Retinal pigment epithelial cell (primary cell): ENCODE measurements around the gene MEP1A.
"Not testable (repeated sequence)": the region's sequence is repeated elsewhere in the genome, so short reads cannot be mapped to it uniquely, and the experiment has no call there.

Source experiments
- DNase-seq: peaks from one replicate; pipeline ENCODE4 v3.0.0-alpha.2; 2010; ENCODE audit warnings: low read depth
- H3K4me3 ChIP-seq: 2 replicates; pipeline ENCODE4 v1.5.1; 2011; ENCODE audit warnings: mild to moderate bottlenecking, low read length, control low read depth, moderate library complexity
- TF ChIP-seq, protein P1 (sequence below): conservative IDR thresholded peaks from 2 replicates; pipeline ENCODE4 v1.5.1; 2011; ENCODE audit warnings: low read depth, low read length, control low read depth, inconsistent platforms

The MEP1A gene

DNA sequence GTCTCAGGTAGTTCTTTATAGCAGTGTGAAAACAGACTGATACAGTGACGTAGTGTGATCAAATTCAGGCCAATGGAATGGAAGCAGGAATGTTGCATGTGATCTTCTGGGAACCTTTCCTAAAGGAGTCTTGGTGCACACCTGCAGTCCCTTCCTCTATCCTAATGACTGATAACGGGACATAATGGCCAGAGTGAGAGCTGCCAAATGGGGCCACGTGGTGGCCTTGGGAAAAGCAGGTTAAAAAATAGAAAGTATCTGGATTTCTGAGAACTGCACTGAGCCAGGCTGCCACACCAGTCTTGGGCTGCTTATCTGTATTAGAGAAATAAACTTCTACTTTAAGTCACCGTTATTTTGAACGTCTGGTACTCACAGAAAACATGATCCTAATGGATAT is 51.9 kb downstream of the MEP1A start:
- no peak for DNase-seq
- TF ChIP-seq, protein P1, sequence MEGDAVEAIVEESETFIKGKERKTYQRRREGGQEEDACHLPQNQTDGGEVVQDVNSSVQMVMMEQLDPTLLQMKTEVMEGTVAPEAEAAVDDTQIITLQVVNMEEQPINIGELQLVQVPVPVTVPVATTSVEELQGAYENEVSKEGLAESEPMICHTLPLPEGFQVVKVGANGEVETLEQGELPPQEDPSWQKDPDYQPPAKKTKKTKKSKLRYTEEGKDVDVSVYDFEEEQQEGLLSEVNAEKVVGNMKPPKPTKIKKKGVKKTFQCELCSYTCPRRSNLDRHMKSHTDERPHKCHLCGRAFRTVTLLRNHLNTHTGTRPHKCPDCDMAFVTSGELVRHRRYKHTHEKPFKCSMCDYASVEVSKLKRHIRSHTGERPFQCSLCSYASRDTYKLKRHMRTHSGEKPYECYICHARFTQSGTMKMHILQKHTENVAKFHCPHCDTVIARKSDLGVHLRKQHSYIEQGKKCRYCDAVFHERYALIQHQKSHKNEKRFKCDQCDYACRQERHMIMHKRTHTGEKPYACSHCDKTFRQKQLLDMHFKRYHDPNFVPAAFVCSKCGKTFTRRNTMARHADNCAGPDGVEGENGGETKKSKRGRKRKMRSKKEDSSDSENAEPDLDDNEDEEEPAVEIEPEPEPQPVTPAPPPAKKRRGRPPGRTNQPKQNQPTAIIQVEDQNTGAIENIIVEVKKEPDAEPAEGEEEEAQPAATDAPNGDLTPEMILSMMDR, result no peak
- no peak overlapping the region for H3K4me3 ChIP-seq

DNA sequence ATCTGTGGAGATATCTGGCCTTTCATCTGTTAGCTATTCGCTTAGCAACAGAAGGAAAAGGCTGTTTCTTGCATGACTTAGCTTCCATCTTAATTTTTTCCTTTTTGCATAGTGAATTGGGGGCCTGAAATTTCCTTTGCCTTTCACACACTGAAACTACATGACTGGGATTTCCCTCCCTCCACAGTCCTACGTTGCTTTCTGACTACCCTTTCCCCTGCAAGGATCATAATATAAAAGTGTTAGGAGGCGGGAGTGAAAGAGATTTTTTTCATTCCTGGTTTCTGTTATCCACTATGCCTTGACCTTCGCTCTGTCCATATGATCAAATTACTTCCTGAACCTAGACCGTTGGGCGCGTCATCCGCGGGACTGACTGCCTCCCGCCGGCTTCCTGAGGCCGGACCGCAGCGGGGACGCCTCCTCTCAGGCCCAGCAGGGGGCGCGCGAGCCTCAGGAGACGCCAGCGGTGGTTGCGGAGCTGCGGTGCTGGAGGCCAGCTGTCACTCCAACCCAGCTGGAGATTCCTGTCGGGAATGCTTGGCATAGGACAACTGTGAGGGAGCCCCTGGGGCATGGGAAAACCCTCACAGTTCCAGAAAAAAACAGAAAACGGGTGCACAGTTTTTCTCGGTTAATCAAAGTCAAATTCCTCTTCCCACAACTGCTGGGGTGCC is 55.6 kb downstream of the MEP1A start:
- no peak overlapping the region for H3K4me3 ChIP-seq
- peak; percentile 12 for DNase-seq
- TF ChIP-seq, protein P1, result peak; percentile 87

DNA sequence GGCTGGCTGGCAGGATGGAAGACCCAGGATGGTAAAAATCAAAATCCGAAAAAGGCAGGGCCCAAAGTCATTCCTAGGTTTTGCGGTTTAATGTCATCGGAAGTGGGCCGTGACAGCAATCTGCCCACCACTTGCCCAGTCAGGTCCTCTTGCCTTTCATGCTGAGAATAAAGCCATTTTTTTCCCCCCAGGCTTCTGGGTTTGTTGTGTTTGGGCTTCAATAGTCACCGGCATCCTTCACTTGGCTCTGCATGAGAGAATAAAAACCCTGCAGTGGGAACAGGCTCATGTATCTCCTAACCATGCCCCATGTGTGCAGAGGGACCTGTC is 56.1 kb downstream of the MEP1A start:
- H3K4me3 ChIP-seq, result no peak overlapping the region
- TF ChIP-seq, protein P1, result no peak
- DNase-seq, result no peak

DNA sequence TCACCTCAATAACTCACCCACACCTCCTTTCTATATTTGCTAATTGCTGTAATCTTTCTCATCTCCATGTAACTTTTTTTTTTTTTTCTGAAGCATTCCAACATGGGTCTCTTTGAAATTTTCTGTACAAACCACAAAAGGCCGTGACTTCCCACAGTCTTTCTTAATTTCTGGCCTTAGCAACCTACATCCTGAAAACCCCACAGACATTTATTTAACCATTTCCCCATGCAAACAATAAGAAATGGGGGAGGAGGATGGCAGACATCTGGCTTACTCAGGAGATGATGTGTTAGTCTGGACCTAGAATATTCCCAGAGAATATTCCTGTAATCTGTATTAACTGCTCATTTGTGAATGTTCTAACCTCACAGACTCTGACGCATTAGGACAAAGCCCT is 57.6 kb downstream of the MEP1A start:
- DNase-seq, result no peak
- TF ChIP-seq, protein P1, result no peak

DNA sequence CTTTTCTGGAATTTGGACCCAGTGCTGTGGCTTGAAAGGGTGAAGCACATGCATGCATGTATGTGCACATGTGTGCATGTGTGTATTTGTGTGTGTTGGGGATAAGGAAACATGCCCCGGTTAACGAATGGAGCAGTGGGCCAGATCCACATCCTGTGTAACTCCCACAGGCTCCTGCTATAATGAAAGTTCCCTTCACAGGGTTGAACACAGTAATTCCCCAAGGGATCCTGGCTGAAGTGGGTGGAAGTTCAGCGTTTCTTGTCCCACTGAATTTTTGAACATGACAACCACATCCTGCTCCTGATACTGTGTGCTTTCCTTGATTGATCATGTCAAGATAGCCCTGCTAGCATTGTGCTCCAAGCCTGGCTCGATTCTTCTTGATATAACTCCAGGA is 58.4 kb downstream of the MEP1A start:
- not testable (repeated sequence) for DNase-seq

More for the DNA sequence above, 57.6 kb downstream of the MEP1A start:
- H3K4me3 ChIP-seq, result no peak overlapping the region

DNA sequence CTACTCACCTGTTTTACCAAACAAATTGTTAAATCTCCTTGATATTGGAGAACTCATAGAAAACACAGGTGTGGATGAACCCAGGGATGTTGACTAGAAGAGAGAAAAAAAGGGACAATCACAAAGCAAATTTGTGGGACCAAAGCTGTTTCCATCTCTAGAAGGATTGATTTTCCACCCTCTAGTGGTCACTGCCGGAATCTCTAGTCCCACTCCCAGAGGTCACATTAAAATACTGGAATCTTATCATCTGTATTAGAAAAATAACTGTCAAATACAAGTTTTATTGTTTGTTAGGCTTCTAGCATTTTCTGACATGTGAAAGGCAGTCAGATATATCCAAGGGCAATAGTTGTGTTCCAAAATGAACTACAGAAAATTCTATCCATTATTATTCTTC is 62.8 kb downstream of the MEP1A start:
- not testable (repeated sequence) for DNase-seq, H3K4me3 ChIP-seq
- TF ChIP-seq, protein P1, result peak; percentile 75

More for the DNA sequence above, 58.4 kb downstream of the MEP1A start:
- not testable (repeated sequence) for H3K4me3 ChIP-seq

DNA sequence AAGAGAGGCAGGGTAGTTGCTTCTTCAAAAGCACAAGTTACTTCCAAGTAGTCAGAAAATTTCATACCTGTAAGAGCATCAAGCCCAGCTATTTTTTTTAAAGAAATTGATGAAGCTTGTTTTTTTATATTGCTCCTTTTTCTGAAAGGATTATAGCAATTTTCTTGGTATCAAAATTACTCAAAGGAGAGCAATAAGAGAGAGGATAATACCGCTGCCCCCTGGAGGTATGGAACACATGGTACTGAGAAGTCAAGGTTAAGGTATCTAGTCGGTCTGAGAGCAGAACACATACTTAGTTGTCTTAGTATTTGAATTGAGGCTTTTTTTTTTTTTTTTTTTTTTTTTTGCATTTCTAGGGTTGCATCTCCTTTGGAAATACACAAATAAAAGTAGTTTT is 69.2 kb downstream of the MEP1A start:
- H3K4me3 ChIP-seq, result no peak overlapping the region
- no peak for DNase-seq
- TF ChIP-seq, protein P1, result peak; percentile 31
